ENCODE measurements around the gene DPYSL5. TPM values are rescaled to one million over a fixed set of nuclear protein-coding genes. Genes with fewer than 3 reads are reported as not detected.
A peak's percentile ranks its signal among the peaks of the same experiment; 100 is the strongest.

Gene DPYSL5
- total RNA-seq, 4 donors from 2014 or later = not detected

GRCh38 chr2:26982102-26982742 is 134.3 kb downstream of the DPYSL5 start:
- peaks cover 0 to 37% (median 20%) of the 10 kb centered on the region in 4 donors for H3K4me1 ChIP-seq
- peak in 1 of 2 donors; percentile 47 for DNase-seq (ENCODE audit: low spot score in 2 of 2)
- H3K27ac ChIP-seq = no peak overlapping the region
- TF ChIP-seq EP300 (IDR thresholded peaks at IDR 0.05) (no peak), CTCF (IDR thresholded peaks at IDR 0.05) (peak; percentile 14 to 50 (median 32))
- no peaks in the 10 kb centered on the region for H3K27me3 ChIP-seq
- H3K4me3 ChIP-seq = no peak overlapping the region
- 49 to 68% methylated on average over 2 of the region's 2 CpGs for WGBS, 2 donors
- no peaks in the 10 kb centered on the region for H3K9me3 ChIP-seq
- peaks cover 0 to 3% (median 0%) of the 10 kb centered on the region in 3 donors for H3K36me3 ChIP-seq

GRCh38 chr2:26983746-26984145 is 135.8 kb downstream of the DPYSL5 start:
- WGBS, 2 donors = 73 to 74% methylated on average over 3 of the region's 3 CpGs
- Histone ChIP-seq H3K4me3 (no peak overlapping the region), H3K27ac (no peak overlapping the region), H3K9me3 (no peaks in the 10 kb centered on the region), H3K4me1 (peaks cover 0 to 36% (median 19%) of the 10 kb centered on the region in 4 donors), H3K27me3 (no peaks in the 10 kb centered on the region), H3K36me3 (peaks cover 0 to 3% (median 0%) of the 10 kb centered on the region in 3 donors)
- no peak for TF ChIP-seq POLR2A (IDR thresholded peaks at IDR 0.05)
- TF ChIP-seq EP300 (IDR thresholded peaks at IDR 0.05) = no peak
- DNase-seq (ENCODE audit: low spot score in 2 of 2) = no peak

- no peak for DNase-seq (ENCODE audit: low spot score in 2 of 2)
- no peaks in the 10 kb centered on the region for H3K27me3 ChIP-seq
- 84 to 87% methylated on average over 4 of the region's 4 CpGs for WGBS, 2 donors
- peaks cover 0 to 19% (median 9%) of the 10 kb centered on the region in 4 donors for H3K4me1 ChIP-seq
- H3K27ac ChIP-seq = no peak overlapping the region
- H3K9me3 ChIP-seq = no peaks in the 10 kb centered on the region
- no peak for TF ChIP-seq EP300 (IDR thresholded peaks at IDR 0.05)
- no peak for TF ChIP-seq POLR2A (IDR thresholded peaks at IDR 0.05)
- no peak for TF ChIP-seq CTCF (IDR thresholded peaks at IDR 0.05)
- H3K4me3 ChIP-seq = no peak overlapping the region
- H3K36me3 ChIP-seq = peaks cover 0 to 3% (median 0%) of the 10 kb centered on the region in 3 donors
Observed at GRCh38 chr2:26985807-26986206, 137.9 kb downstream of the DPYSL5 start.

DNA sequence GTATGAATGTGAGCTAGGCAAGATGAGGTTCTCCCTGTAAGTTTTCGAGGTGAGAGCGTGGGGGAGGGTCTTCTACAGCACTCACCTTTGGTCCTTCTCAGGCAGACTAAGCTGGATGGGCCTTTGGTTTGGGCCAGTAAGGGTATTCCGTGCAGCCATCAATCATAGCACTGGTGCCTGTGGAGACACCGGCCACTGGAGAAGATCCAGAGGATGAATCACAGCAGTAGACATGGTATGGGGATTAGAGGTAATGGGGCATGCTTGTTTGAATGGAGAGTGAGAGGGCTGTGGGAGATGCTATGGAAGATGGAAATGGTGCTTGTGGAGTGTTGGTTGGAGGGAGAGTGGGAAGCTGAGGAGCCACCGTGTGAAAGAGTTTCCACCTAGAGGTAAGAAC is 138.6 kb downstream of the DPYSL5 start:
- TF ChIP-seq POLR2A (IDR thresholded peaks at IDR 0.05) = no peak
- no peak for TF ChIP-seq EP300 (IDR thresholded peaks at IDR 0.05)
- no peak for TF ChIP-seq CTCF (IDR thresholded peaks at IDR 0.05)
- 86 to 91% methylated on average over 5 of the region's 5 CpGs for WGBS, 2 donors

GRCh38 chr2:26988058-26988860 is 140.3 kb downstream of the DPYSL5 start:
- Histone ChIP-seq H3K27me3 (no peaks in the 10 kb centered on the region), H3K4me3 (no peak overlapping the region), H3K36me3 (peaks cover 0 to 3% (median 0%) of the 10 kb centered on the region in 3 donors), H3K4me1 (no peaks in the 10 kb centered on the region), H3K9me3 (no peaks in the 10 kb centered on the region), H3K27ac (peak overlapping the region in 1 of 4 donors; percentile 4)
- TF ChIP-seq EP300 (IDR thresholded peaks at IDR 0.05) = no peak
- no peak for TF ChIP-seq CTCF (IDR thresholded peaks at IDR 0.05)
- no peak for TF ChIP-seq POLR2A (IDR thresholded peaks at IDR 0.05)
- no peak for DNase-seq (ENCODE audit: low spot score in 2 of 2)
- WGBS, 2 donors = 65 to 75% methylated on average over 4 of the region's 4 CpGs

More for the DNA sequence above, 138.6 kb downstream of the DPYSL5 start:
- H3K36me3 ChIP-seq = peaks cover 0 to 3% (median 0%) of the 10 kb centered on the region in 3 donors
- no peak overlapping the region for H3K27ac ChIP-seq
- no peaks in the 10 kb centered on the region for H3K27me3 ChIP-seq
- no peak for DNase-seq (ENCODE audit: low spot score in 2 of 2)
- H3K4me1 ChIP-seq = peaks cover 0 to 12% (median 5%) of the 10 kb centered on the region in 4 donors
- H3K9me3 ChIP-seq = no peaks in the 10 kb centered on the region
- no peak overlapping the region for H3K4me3 ChIP-seq

Measured in tibial nerve (tissue), 4 donors.